ENCODE data around the gene SORCS2.

Gene SORCS2

GRCh38 chr4:7338876-7339623 is 146.7 kb downstream of the SORCS2 start:
- H3K4me3 ChIP-seq (ENCODE audit: low read depth, low read length): no peak overlapping the region
- TF ChIP-seq, protein P1, sequence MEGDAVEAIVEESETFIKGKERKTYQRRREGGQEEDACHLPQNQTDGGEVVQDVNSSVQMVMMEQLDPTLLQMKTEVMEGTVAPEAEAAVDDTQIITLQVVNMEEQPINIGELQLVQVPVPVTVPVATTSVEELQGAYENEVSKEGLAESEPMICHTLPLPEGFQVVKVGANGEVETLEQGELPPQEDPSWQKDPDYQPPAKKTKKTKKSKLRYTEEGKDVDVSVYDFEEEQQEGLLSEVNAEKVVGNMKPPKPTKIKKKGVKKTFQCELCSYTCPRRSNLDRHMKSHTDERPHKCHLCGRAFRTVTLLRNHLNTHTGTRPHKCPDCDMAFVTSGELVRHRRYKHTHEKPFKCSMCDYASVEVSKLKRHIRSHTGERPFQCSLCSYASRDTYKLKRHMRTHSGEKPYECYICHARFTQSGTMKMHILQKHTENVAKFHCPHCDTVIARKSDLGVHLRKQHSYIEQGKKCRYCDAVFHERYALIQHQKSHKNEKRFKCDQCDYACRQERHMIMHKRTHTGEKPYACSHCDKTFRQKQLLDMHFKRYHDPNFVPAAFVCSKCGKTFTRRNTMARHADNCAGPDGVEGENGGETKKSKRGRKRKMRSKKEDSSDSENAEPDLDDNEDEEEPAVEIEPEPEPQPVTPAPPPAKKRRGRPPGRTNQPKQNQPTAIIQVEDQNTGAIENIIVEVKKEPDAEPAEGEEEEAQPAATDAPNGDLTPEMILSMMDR (conservative IDR thresholded peaks at IDR 0.05; ENCODE audit: low read depth, low read length): no peak
- DNase-seq (ENCODE audit: low read depth): no peak

DNA sequence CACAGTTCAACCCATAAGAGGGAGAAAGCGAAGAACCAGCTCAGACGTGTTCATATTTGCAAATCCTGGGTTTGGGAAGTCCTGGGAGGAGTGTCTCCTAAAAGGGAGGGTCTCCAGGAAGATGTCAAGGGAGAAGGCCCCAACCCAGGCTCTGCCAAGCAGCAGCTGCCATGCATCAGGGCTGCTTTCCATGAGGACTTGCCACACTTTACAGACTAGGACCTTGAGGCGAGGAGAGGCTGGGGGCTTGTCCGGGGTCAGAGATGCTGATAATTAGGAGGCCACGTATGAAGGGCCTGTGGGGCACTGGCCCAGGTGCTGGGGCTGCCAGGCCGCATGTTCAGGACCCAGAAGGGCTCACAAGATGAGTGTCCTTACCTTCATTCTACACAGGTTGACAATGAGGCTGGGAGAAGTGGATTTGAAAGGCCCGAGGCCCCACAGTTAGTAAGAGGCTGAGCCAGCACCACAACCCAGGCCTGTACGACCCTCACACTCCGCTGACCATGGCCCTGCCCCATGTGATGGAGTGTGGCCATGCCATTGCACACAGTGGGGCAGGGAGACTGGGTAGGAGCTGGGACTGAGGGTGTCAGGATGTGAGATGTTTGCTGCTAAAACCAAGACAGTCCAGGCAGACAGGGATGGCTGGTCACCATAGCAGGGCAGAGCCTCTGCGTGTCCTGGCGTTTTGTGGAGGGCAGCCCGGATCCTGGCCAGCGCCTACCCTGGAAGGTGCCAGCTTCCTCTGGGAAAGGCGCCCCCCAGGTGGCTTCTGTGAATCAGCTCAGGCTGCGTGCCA is 147.6 kb downstream of the SORCS2 start:
- H3K4me3 ChIP-seq (ENCODE audit: low read depth, low read length): no peak overlapping the region
- TF ChIP-seq, protein P1 (conservative IDR thresholded peaks at IDR 0.05; ENCODE audit: low read depth, low read length): no peak
- DNase-seq (ENCODE audit: low read depth): no peak

- TF ChIP-seq, protein P1 (conservative IDR thresholded peaks at IDR 0.05; ENCODE audit: low read depth, low read length): no peak
- no peak for DNase-seq (ENCODE audit: low read depth)
- H3K4me3 ChIP-seq (ENCODE audit: low read depth, low read length): no peak overlapping the region
Observed at GRCh38 chr4:7340553-7341433, 148.5 kb downstream of the SORCS2 start.

DNA sequence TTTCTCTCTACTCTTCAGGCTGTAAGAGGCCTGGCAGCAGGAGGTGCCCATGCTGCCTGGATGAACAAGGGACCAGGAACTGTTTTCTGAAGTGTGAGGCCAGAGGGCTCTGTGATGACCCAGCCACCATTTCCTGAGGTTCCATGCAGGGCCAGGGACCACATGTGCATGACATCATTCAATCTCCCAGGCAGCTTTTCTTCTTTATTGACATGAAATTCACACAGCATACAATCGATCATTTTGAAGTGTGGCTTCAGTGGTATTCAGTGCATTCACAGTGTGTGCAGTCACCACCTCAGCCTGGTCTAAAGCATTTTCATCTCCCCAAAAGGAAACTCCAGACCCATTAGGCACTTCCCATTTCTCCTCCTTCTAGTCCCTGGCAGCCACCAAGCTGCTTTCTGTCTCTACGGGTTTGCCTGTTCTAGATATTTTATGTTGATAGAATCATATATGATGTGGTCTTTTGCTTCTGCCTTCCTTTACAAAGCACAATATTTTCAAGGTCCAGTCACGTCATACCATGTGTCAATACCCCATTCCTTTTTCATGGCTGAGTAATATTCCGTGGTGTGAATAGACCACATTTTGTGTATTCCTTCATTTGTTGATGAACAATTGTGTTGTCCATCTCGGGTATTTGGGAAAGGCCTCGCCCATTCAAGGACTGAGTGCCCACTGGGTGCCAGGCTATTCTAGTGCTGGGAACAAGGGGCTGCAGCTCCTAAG is 149.3 kb downstream of the SORCS2 start:
- DNase-seq (ENCODE audit: low read depth): no peak
- no peak overlapping the region for H3K4me3 ChIP-seq (ENCODE audit: low read depth, low read length)
- TF ChIP-seq, protein P1 (conservative IDR thresholded peaks at IDR 0.05; ENCODE audit: low read depth, low read length): no peak

- no peak overlapping the region for H3K4me3 ChIP-seq (ENCODE audit: low read depth, low read length)
- TF ChIP-seq, protein P1 (conservative IDR thresholded peaks at IDR 0.05; ENCODE audit: low read depth, low read length): no peak
- DNase-seq (ENCODE audit: low read depth): no peak
Observed at GRCh38 chr4:7342223-7343080, 150.1 kb downstream of the SORCS2 start.

Measured in choroid plexus epithelial cell (primary cell).